ENCODE results near the gene STMN3.

Gene STMN3

DNA sequence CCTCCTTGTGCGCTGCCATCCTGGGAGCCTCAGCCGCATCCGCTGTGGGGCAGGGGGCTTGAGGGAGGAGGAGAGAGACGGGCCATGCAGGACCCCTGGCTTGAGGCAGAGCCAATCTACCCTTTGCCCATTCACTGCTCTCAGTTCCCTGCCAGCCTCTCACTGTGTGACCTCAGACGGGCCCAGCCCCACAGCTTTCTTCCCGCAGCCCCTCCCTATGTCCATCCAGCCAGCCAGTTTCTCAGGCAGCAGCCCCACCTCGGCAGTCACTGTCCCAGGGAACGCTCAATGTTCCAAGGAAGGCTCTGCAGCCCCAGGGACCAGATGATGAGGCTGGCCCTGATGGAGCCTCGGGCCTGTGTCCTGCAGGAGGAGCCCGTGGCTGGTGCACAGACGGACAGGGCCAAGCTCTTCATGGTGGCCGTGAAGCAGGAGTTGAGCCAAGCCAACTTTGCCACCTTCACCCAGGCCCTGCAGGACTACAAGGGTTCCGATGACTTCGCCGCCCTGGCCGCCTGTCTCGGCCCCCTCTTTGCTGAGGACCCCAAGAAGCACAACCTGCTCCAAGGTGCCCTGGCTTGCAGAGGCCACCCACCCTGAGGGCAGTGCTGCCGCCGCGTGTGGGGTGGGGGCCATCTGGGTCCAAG, 39.3 kb upstream of the STMN3 start:
- ChIA-PET CTCF (no interaction called here), POLR2A (interaction anchor here (0.9 kb wide), 1 partner anchor 15 kb away, joined by 3 read pairs; the partner anchor contains the start of genes ARFRP1 and ZGPAT)
- TF ChIP-seq ZNF384 (IDR thresholded peaks at IDR 0.05) (no peak), TARDBP (IDR thresholded peaks at IDR 0.05) (no peak), BHLHE40 (IDR thresholded peaks at IDR 0.05; ENCODE audit: borderline replicate concordance) (no peak), FOXM1 (IDR thresholded peaks at IDR 0.05; ENCODE audit: borderline replicate concordance) (no peak), CTBP1 (IDR thresholded peaks at IDR 0.05; ENCODE audit: borderline replicate concordance) (no peak), SUZ12 (IDR thresholded peaks at IDR 0.05) (no peak)
- DNase-seq (ENCODE audit: extremely low spot score), result no peak

DNA sequence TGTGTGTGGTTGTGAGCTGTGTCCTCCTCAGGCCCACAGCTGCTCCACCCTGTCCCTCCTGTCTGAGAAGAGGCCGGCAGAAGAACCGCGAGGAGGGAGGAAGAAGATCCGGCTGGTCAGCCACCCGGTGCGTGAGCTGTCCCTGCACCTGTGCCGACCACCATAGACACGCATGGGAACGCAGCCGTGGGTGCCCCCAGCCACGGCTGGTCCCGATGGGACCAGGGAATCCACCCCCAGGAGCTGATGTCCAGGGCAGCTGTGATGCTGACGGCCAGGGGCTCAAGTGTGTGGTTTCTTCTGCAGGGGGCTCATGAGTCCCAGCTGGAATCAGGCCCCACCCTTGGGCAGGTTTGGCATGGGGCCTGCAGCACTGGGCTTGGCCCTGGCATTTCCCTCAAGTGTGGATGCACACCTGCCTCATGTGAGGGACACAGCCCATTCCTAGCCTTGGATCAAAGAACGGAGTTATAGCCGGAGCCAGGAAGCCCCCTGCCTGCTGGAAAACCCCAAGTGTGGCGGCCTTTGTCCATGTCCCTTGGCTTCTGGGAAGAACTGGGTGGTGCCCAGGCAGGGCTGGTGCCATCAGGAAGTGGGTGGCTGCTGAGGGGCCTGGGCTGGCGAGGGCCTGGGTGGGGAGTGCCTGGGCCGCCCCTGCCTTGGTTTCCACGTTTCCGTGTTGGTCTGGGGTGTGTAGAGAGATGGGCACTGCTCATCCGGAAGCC, 38.6 kb upstream of the STMN3 start:
- DNase-seq (ENCODE audit: extremely low spot score), result no peak
- ChIA-PET POLR2A (interaction anchor here (0.9 kb wide), 1 partner anchor 16 kb away, joined by 3 read pairs; the partner anchor contains the start of genes ARFRP1 and ZGPAT), CTCF (no interaction called here)
- TF ChIP-seq ELF4 (IDR thresholded peaks at IDR 0.05) (no peak), ARNT (IDR thresholded peaks at IDR 0.05) (no peak), TARDBP (IDR thresholded peaks at IDR 0.05) (no peak), L3MBTL2 (conservative IDR thresholded peaks at IDR 0.05) (no peak), ZNF384 (IDR thresholded peaks at IDR 0.05) (no peak), SUZ12 (IDR thresholded peaks at IDR 0.05) (no peak), CTBP1 (IDR thresholded peaks at IDR 0.05; ENCODE audit: borderline replicate concordance) (no peak), HDGF (IDR thresholded peaks at IDR 0.05; ENCODE audit: borderline replicate concordance) (no peak), BHLHE40 (IDR thresholded peaks at IDR 0.05; ENCODE audit: borderline replicate concordance) (no peak), FOXM1 (IDR thresholded peaks at IDR 0.05; ENCODE audit: borderline replicate concordance) (no peak), LEF1 (IDR thresholded peaks at IDR 0.05; ENCODE audit: borderline replicate concordance) (no peak), FOXK2 (IDR thresholded peaks at IDR 0.05) (no peak), SP1 (IDR thresholded peaks at IDR 0.05) (no peak), FOXA1 (IDR thresholded peaks at IDR 0.05) (no peak), NFRKB (IDR thresholded peaks at IDR 0.05) (no peak)
- TF ChIP-seq, protein P1, sequence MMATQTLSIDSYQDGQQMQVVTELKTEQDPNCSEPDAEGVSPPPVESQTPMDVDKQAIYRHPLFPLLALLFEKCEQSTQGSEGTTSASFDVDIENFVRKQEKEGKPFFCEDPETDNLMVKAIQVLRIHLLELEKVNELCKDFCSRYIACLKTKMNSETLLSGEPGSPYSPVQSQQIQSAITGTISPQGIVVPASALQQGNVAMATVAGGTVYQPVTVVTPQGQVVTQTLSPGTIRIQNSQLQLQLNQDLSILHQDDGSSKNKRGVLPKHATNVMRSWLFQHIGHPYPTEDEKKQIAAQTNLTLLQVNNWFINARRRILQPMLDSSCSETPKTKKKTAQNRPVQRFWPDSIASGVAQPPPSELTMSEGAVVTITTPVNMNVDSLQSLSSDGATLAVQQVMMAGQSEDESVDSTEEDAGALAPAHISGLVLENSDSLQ (IDR thresholded peaks at IDR 0.05), result no peak

DNA sequence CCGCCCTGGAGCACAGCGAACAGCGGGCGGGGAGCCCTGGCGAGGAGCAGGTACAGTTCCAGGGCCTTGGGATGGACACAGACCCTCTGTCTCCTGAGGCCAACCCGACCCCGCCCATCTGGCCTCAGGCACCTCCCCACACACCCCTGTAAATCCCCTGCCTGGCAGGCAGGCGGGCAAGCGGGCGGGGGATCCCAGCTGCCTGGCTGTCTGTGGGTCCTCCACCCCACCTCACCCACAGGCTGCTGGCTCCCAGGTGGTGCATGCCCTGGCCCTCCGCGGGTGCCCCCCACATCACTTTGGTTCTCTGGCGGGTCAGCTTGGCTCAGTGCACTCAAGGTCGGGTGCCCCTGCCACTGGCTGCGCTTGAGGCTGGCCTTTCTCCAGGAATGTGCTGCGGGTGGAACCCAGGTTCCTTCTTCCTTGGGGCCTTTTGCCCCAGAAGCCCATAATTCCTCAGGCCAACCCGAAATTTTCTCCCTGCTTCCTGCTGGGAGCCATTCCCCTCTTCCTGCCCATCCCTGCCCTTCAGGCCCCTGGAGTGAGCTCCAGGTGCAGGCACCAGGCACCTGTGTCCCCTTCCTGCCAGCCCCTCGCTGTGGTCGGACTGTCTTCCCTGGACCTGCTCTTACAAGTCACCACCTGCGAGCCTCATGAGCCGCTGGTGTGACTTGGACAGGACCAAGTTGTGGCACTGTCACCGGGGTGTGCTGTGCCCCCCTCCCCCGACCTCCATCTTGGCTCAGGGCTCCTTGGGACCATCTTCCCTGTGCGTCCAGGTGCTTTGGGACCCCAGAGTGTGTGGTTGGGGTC, 37.9 kb upstream of the STMN3 start:
- POLR2A ChIA-PET, result no interaction called here
- CTCF ChIA-PET, result no interaction called here
- TF ChIP-seq FOXA1 (IDR thresholded peaks at IDR 0.05), result no peak
- no peak for TF ChIP-seq LEF1 (IDR thresholded peaks at IDR 0.05; ENCODE audit: borderline replicate concordance)
- TF ChIP-seq ELF4 (IDR thresholded peaks at IDR 0.05), result no peak
- no peak for TF ChIP-seq L3MBTL2 (conservative IDR thresholded peaks at IDR 0.05)
- TF ChIP-seq HDGF (IDR thresholded peaks at IDR 0.05; ENCODE audit: borderline replicate concordance), result no peak
- no peak for DNase-seq (ENCODE audit: extremely low spot score)

DNA sequence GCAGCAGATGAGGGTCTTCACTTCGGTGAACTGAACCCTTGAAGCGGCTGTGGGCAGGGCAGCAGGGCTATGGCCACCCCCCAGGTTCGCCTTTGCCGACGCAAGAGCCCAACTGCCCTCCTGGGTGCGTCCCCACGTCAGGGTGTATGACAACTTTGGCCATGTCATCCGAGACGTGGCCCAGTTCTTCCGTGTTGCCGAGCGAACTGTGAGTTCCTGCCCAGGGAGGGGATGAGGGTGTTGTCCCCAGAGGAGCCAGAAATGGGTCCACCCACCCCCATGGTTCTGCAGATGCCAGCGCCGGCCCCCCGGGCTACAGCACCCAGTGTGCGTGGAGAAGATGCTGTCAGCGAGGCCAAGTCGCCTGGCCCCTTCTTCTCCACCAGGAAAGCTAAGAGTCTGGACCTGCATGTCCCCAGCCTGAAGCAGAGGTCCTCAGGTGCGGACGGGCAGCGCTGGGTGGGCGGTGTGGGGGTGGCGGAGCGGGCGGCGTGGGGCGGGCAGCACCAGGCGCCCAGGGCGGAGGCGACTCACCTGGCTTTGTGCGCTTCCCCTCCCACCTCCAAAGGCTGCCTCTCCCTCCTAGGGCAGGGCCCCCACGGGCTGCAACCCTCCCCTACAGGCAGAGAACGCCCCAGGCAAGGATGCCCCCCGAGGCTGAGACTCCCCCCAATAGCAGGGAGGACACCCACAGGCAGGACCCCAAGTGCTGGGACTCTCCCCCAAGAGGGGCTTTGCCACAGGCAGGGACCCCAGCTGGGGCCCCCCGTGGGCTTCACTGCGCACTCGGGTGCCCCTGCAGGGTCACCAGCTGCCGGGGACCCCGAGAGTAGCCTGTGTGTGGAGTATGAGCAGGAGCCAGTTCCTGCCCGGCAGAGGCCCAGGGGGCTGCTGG, 37.0 kb upstream of the STMN3 start:
- CTCF ChIA-PET, result no interaction called here
- no peak for DNase-seq (ENCODE audit: extremely low spot score)
- POLR2A ChIA-PET, result no interaction called here
- no peak for TF ChIP-seq FOXA1 (IDR thresholded peaks at IDR 0.05)
- TF ChIP-seq ELF4 (IDR thresholded peaks at IDR 0.05), result no peak
- TF ChIP-seq, protein P1 (IDR thresholded peaks at IDR 0.05), result no peak
- TF ChIP-seq TARDBP (IDR thresholded peaks at IDR 0.05), result no peak
- no peak for TF ChIP-seq SP1 (IDR thresholded peaks at IDR 0.05)
- no peak for TF ChIP-seq CTBP1 (IDR thresholded peaks at IDR 0.05; ENCODE audit: borderline replicate concordance)
- TF ChIP-seq NFRKB (IDR thresholded peaks at IDR 0.05), result no peak
- no peak for TF ChIP-seq HDGF (IDR thresholded peaks at IDR 0.05; ENCODE audit: borderline replicate concordance)

DNA sequence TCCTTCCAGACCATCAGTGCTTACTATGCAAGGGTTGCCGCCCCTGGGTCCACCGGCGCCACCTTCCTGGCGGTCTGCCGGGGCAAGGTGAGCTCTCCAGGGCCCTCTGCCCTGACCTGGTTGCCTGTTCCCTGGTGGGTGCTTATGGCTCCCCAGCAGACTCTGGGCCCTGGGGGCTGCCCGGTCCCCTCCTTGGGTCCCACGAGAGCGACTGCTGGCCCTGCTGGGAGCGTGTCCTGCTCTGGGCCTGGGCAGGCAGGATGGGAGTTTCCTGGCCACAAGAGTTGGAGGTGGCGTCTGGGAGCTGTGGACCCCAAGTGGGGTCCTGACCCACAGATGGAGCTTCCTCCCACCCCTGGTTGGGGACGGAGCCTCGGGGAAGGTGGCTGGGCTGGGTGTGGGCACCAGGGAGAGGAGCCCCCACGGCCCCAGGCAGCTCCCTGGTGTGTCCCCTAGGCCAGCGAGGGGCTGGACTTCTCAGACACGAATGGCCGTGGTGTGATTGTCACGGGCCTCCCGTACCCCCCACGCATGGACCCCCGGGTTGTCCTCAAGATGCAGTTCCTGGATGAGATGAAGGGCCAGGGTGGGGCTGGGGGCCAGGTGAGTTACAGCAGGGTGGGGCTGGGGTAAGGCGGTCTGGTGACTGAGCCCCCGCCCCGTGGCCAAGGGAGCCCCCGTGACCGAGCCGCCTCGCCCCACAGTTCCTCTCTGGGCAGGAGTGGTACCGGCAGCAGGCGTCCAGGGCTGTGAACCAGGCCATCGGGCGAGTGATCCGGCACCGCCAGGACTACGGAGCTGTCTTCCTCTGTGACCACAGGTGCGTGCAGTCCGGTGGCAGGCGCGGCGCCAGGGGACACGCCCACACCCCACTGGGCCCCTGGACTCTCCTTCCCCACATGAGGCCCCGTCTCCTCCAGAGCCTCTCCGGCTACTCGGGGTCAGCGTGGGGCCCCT, 36.1 kb upstream of the STMN3 start:
- TF ChIP-seq ZNF384 (IDR thresholded peaks at IDR 0.05), result no peak
- TF ChIP-seq ARNT (IDR thresholded peaks at IDR 0.05), result no peak
- no peak for TF ChIP-seq BHLHE40 (IDR thresholded peaks at IDR 0.05; ENCODE audit: borderline replicate concordance)
- no peak for TF ChIP-seq FOXM1 (IDR thresholded peaks at IDR 0.05; ENCODE audit: borderline replicate concordance)
- TF ChIP-seq LEF1 (IDR thresholded peaks at IDR 0.05; ENCODE audit: borderline replicate concordance), result no peak
- no peak for TF ChIP-seq L3MBTL2 (conservative IDR thresholded peaks at IDR 0.05)
- TF ChIP-seq NFRKB (IDR thresholded peaks at IDR 0.05), result no peak
- no peak for TF ChIP-seq FOXA1 (IDR thresholded peaks at IDR 0.05)
- TF ChIP-seq ELF4 (IDR thresholded peaks at IDR 0.05), result no peak
- TF ChIP-seq, protein P1 (IDR thresholded peaks at IDR 0.05), result no peak
- no peak for TF ChIP-seq FOXK2 (IDR thresholded peaks at IDR 0.05)
- no peak for TF ChIP-seq CTBP1 (IDR thresholded peaks at IDR 0.05; ENCODE audit: borderline replicate concordance)
- TF ChIP-seq SUZ12 (IDR thresholded peaks at IDR 0.05), result no peak
- TF ChIP-seq HDGF (IDR thresholded peaks at IDR 0.05; ENCODE audit: borderline replicate concordance), result no peak
- no peak for TF ChIP-seq TARDBP (IDR thresholded peaks at IDR 0.05)
- POLR2A ChIA-PET, result no interaction called here
- no peak for DNase-seq (ENCODE audit: extremely low spot score)
- CTCF ChIA-PET, result no interaction called here
